IMR-90 (cell line): ENCODE measurements around the gene LRFN2. TPM values are rescaled to one million over a fixed set of nuclear protein-coding genes. Genes with fewer than 3 reads are reported as not detected.

Source experiments
- ATAC-seq: fragments of 200-7000 bp; cut with Tn5 transposase; 2 replicates; pipeline ENCODE4 v1.9.1; 2020; ENCODE audit warnings: low read depth, mild to moderate bottlenecking, moderate library complexity
- BruUV-seq: library from RNA; stranded (reverse); fragments of 400-500 nt; replicated peaks from 2 replicates; lab custom pipeline; 2021; lab: Mats Ljungman, UMichigan
- CTCF ChIA-PET: fragments of 300-600 bp; formaldehyde crosslinking; extraction: SDS; loops from one replicate; lab custom pipeline; 2021; ENCODE audit warnings: antibody characterized with exemption; lab: Yijun Ruan, JAX
- POLR2A ChIA-PET: fragments of 300-600 bp; sonication (Branson Sonifier 250); formaldehyde crosslinking; loops from one replicate; lab custom pipeline; 2022; ENCODE audit warnings: antibody characterized with exemption; ENCODE audit not compliant: unreplicated experiment; lab: Charles Lee
- DNase-seq: peaks from one replicate; pipeline ENCODE4 v3.0.0; 2013
- H2AFZ ChIP-seq: replicated peaks from 2 replicates; pipeline ENCODE3; 2013; ENCODE audit warnings: low read length, mild to moderate bottlenecking; ENCODE audit not compliant: poor library complexity
- H2AK5ac ChIP-seq: 2 replicates; pipeline ENCODE4 v1.6.1; 2013; ENCODE audit warnings: low read depth, low read length, inconsistent platforms
- H2AK9ac ChIP-seq: replicated peaks from 2 replicates; pipeline ENCODE3; 2013; ENCODE audit warnings: mild to moderate bottlenecking, low read depth, low read length, moderate library complexity; ENCODE audit not compliant: poor library complexity
- H2BK120ac ChIP-seq: 2 replicates; pipeline ENCODE4 v1.6.1; 2013; ENCODE audit warnings: low read depth, low read length, inconsistent platforms
- H2BK15ac ChIP-seq: 3 replicates; pipeline ENCODE4 v1.6.1; 2013; ENCODE audit warnings: low read depth, low read length, inconsistent platforms
- H2BK20ac ChIP-seq: 2 replicates; pipeline ENCODE4 v1.6.1; 2013; ENCODE audit warnings: low read depth, mild to moderate bottlenecking, inconsistent platforms, low read length, moderate library complexity
- H2BK5ac ChIP-seq: 2 replicates; pipeline ENCODE4 v1.6.1; 2013; ENCODE audit warnings: mild to moderate bottlenecking, low read depth, low read length, inconsistent platforms; ENCODE audit not compliant: poor library complexity, severe bottlenecking
- H3K14ac ChIP-seq: replicated peaks from 2 replicates; pipeline ENCODE4 v1.6.1; 2013; ENCODE audit warnings: low read depth, low read length, inconsistent platforms
- H3K18ac ChIP-seq: 2 replicates; pipeline ENCODE4 v1.6.1; 2013; ENCODE audit warnings: low read depth, low read length, control low read depth
- H3K23ac ChIP-seq: 2 replicates; pipeline ENCODE4 v1.6.1; 2013; ENCODE audit warnings: low read depth, low read length, inconsistent platforms
- H3K27ac ChIP-seq: 2 replicates; pipeline ENCODE4 v1.5.1; 2013; ENCODE audit warnings: mild to moderate bottlenecking, control low read depth, low read length; ENCODE audit not compliant: insufficient read depth
- H3K27me3 ChIP-seq: 2 replicates; pipeline ENCODE4 v1.6.1; 2013; ENCODE audit warnings: low read length; ENCODE audit not compliant: control insufficient read depth, insufficient read depth
- H3K36me3 ChIP-seq: 2 replicates; pipeline ENCODE4 v1.6.1; 2013; ENCODE audit warnings: low read length, mixed read lengths; ENCODE audit not compliant: control insufficient read depth, insufficient read depth
- H3K4ac ChIP-seq: 2 replicates; pipeline ENCODE4 v1.6.1; 2013; ENCODE audit warnings: low read depth, low read length, inconsistent platforms
- H3K4me1 ChIP-seq: 2 replicates; pipeline ENCODE4 v1.6.1; 2013; ENCODE audit warnings: low read length, mixed read lengths; ENCODE audit not compliant: control insufficient read depth, insufficient read depth
- H3K4me2 ChIP-seq: 2 replicates; pipeline ENCODE4 v1.6.1; 2013; ENCODE audit warnings: low read depth, mild to moderate bottlenecking, control low read depth, low read length, moderate library complexity
- H3K4me3 ChIP-seq: 2 replicates; pipeline ENCODE4 v1.5.1; 2013; ENCODE audit warnings: low read depth, mild to moderate bottlenecking, control low read depth, low read length, moderate library complexity; ENCODE audit not compliant: insufficient read depth
- H3K56ac ChIP-seq: 2 replicates; pipeline ENCODE4 v1.6.1; 2013; ENCODE audit warnings: low read length, inconsistent platforms; ENCODE audit not compliant: insufficient read depth; ENCODE audit errors: extremely low read depth
- H3K79me1 ChIP-seq, 2 experiments: 2 replicates each; pipeline ENCODE4 v1.6.1; 2013; ENCODE audit warnings: low read length in 2 of 2, inconsistent platforms in 1 of 2, low read depth in 1 of 2
- H3K9ac ChIP-seq: 2 replicates; pipeline ENCODE4 v1.6.1; 2013; ENCODE audit warnings: low read depth, low read length, control low read depth
- H3K9me1 ChIP-seq: 2 replicates; pipeline ENCODE4 v1.6.1; 2013; ENCODE audit warnings: low read length, inconsistent platforms; ENCODE audit not compliant: insufficient read depth
- H3K9me3 ChIP-seq: 2 replicates; pipeline ENCODE4 v1.6.1; 2013; ENCODE audit warnings: low read length; ENCODE audit not compliant: control insufficient read depth, insufficient read depth
- H4K20me1 ChIP-seq: 2 replicates; pipeline ENCODE4 v1.6.1; 2013; ENCODE audit warnings: low read length, inconsistent platforms; ENCODE audit not compliant: insufficient read depth
- H4K5ac ChIP-seq: 2 replicates; pipeline ENCODE4 v1.6.1; 2013; ENCODE audit warnings: mild to moderate bottlenecking, low read depth, low read length, control low read depth
- H4K8ac ChIP-seq, 2 experiments: 2 replicates each; pipeline ENCODE4 v1.6.1; 2013; ENCODE audit warnings: low read depth in 2 of 2, low read length in 2 of 2, control low read depth in 1 of 2, inconsistent platforms in 1 of 2
- H4K91ac ChIP-seq: 2 replicates; pipeline ENCODE4 v1.6.1; 2013; ENCODE audit warnings: low read depth, low read length, inconsistent platforms; ENCODE audit not compliant: insufficient read depth
- BHLHE40 ChIP-seq: fragments of 150-350 bp; IDR thresholded peaks from 2 replicates; pipeline ENCODE4 v1.6.1; 2016; ENCODE audit warnings: mild to moderate bottlenecking, low read depth, low read length
- CEBPB ChIP-seq: IDR thresholded peaks from 2 replicates; pipeline ENCODE4 v1.6.1; 2012; ENCODE audit warnings: low read depth, low read length, improper control_type of control experiment
- CHD1 ChIP-seq: IDR thresholded peaks from 2 replicates; pipeline ENCODE4 v1.6.1; 2012; ENCODE audit warnings: low read depth, low read length, improper control_type of control experiment
- CTCF ChIP-seq: conservative IDR thresholded peaks from 2 replicates; pipeline ENCODE4 v1.5.1; 2012; ENCODE audit warnings: mild to moderate bottlenecking, low read depth, low read length, improper control_type of control experiment
- FOS ChIP-seq: fragments of 150-350 bp; IDR thresholded peaks from 2 replicates; pipeline ENCODE4 v1.6.1; 2016; ENCODE audit warnings: low read depth, low read length
- MAFK ChIP-seq: IDR thresholded peaks from 2 replicates; pipeline ENCODE4 v1.6.1; 2012; ENCODE audit warnings: low read depth, low read length, improper control_type of control experiment
- MAZ ChIP-seq: IDR thresholded peaks from 2 replicates; pipeline ENCODE4 v1.6.1; 2012; ENCODE audit warnings: low read depth, mild to moderate bottlenecking, low read length, improper control_type of control experiment, moderate library complexity, borderline replicate concordance
- MXI1 ChIP-seq: IDR thresholded peaks from 2 replicates; pipeline ENCODE4 v1.6.1; 2012; ENCODE audit warnings: low read depth, mild to moderate bottlenecking, low read length, moderate library complexity, borderline replicate concordance
- NFE2L2 ChIP-seq: fragments of 150-350 bp; IDR thresholded peaks from 2 replicates; pipeline ENCODE4 v1.6.1; 2016; ENCODE audit warnings: low read depth, mild to moderate bottlenecking, low read length
- POLR2A ChIP-seq: IDR thresholded peaks from 2 replicates; pipeline ENCODE4 v1.6.1; 2012; ENCODE audit warnings: mild to moderate bottlenecking, low read depth, low read length
- RAD21 ChIP-seq: IDR thresholded peaks from 2 replicates; pipeline ENCODE4 v1.6.1; 2012; ENCODE audit warnings: low read length, improper control_type of control experiment
- RCOR1 ChIP-seq: IDR thresholded peaks from 2 replicates; pipeline ENCODE4 v1.6.1; 2012; ENCODE audit warnings: mild to moderate bottlenecking, low read length, improper control_type of control experiment; ENCODE audit not compliant: insufficient replicate concordance
- RFX5 ChIP-seq: IDR thresholded peaks from 2 replicates; pipeline ENCODE4 v1.8.0; 2012; ENCODE audit warnings: low read depth, mild to moderate bottlenecking, low read length, moderate library complexity
- SMC3 ChIP-seq: fragments of 150-350 bp; IDR thresholded peaks from 2 replicates; pipeline ENCODE4 v1.6.1; 2016; ENCODE audit warnings: low read depth, mild to moderate bottlenecking, antibody characterized with exemption, low read length, moderate library complexity
- WGBS, 2 experiments: methylation state at CpG; one replicate each; pipeline versions ENCODE4 v1.1.5 to v1.1.7; 2013; ENCODE audit warnings: missing lambda C conversion rate in 2 of 2; ENCODE audit not compliant: insufficient read length in 1 of 2; ENCODE audit errors: extremely low coverage in 2 of 2; 5-methylcytosine and 5-hydroxymethylcytosine counted together
- dilution Hi-C: fragments of 300-500 bp; cut with HindIII; formaldehyde crosslinking; loops from one replicate; pipeline ENCODE4 v1.14.3; 2018; ENCODE audit warnings: low sequenced_read_pairs; ENCODE audit not compliant: unreplicated experiment
- in situ Hi-C: fragments of 300-500 bp; cut with MboI; formaldehyde crosslinking; loops from 3 replicates; pipeline ENCODE4 v1.14.3; 2019; ENCODE audit warnings: low sequenced_read_pairs, inconsistent platforms, mixed read lengths
- intact Hi-C: fragments of 100-400 bp; cut with micrococcal nuclease; formaldehyde crosslinking; loops from 2 replicates; pipeline ENCODE4 v1.10.0; 2022
- polyA plus RNA-seq, 3 experiments: library from polyadenylated mRNA; depleted of rRNA; stranded (reverse); fragments of >200 nt; gene quantifications; 2 replicates each; pipeline ENCODE4 v1.2.3, GENCODE V29; 2012; ENCODE audit warnings: low replicate concordance in 1 of 3
- total RNA-seq: library from RNA; depleted of rRNA; stranded (reverse); fragments of >200 nt; gene quantifications from 2 replicates; pipeline ENCODE4 v1.2.3, GENCODE V29; 2012
- TF ChIP-seq, protein P1 (sequence below): fragments of 150-350 bp; IDR thresholded peaks from 2 replicates; pipeline ENCODE4 v1.6.1; 2017; ENCODE audit warnings: mild to moderate bottlenecking, antibody characterized with exemption, low read length, low read depth
- TF ChIP-seq, protein P2 (sequence below): fragments of 150-350 bp; IDR thresholded peaks from 2 replicates; pipeline ENCODE4 v1.6.1; 2016; ENCODE audit warnings: low read depth, mild to moderate bottlenecking, low read length, moderate library complexity, borderline replicate concordance

LRFN2 gene
- total and polyA plus RNA-seq, 2 of the 4 experiments (the other 2 are of a cell fraction): not detected

DNA sequence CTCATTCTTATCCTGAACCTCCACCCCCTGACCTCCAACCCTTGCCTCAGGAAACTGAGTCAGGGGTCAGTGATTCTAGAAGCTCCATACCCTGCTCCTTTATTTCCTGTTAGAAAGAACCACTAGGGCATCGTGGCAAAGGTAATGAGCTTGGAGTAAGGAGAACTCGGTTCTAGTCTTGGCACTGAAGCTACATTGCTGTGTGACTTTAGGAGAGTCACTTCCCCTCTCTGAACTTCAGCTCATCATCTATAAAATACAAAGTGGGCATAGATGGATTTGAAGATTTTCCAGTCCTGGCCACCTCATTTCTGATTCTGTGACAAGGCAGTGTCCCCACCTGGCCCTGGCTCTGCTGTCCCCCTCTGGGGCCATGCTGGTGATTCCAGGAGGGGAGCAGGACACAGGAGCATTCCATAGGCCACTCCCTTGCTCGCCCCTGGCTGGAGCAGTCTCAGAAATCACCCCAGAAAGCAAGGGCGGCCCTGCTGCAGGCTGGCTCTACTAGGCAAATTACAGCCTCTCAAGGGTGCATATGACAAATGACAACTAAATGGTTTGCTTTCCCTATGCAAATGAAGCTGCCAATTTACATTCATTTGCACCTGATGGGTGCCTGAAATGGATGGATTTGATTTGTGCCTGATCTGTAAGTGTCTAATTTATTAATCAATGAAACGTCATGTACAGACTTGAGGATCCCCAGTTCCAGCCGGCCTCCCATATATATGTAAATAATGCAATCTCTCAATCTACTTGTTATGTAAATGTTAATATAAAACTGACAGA, 62.2 kb downstream of the LRFN2 start:
- no peak for ATAC-seq
- intact Hi-C loops: no loop called here
- POLR2A ChIA-PET: no interaction called here

More for the DNA sequence above, 62.2 kb downstream of the LRFN2 start:
- Histone ChIP-seq H3K27me3 (no peaks in the 10 kb centered on the region), H3K79me1 (no peaks in the 10 kb centered on the region), H3K56ac (no peak overlapping the region), H3K4me2 (no peak overlapping the region), H3K18ac (no peak overlapping the region), H3K14ac (no peak overlapping the region), H2BK120ac (no peak overlapping the region), H3K4ac (no peak overlapping the region), H4K91ac (no peak overlapping the region), H4K5ac (no peak overlapping the region), H4K8ac (no peak overlapping the region), H2AK9ac (no peak overlapping the region), H3K4me1 (no peaks in the 10 kb centered on the region), H3K9me1 (no peaks in the 10 kb centered on the region), H2BK20ac (no peak overlapping the region), H4K20me1 (no peaks in the 10 kb centered on the region; the same call in 1 of the 2 replicates), H3K4me3 (no peak overlapping the region), H3K9me3 (no peaks in the 10 kb centered on the region), H2AFZ (no peak overlapping the region), H3K36me3 (no peaks in the 10 kb centered on the region), H3K23ac (no peak overlapping the region), H2BK15ac (no peak overlapping the region), H3K9ac (no peak overlapping the region), H2AK5ac (no peak overlapping the region), H3K27ac (no peak overlapping the region), H2BK5ac (no peak overlapping the region)
- in situ Hi-C loops (no loop called here), dilution Hi-C loops (no loop called here)
- CTCF ChIA-PET: no interaction called here
- DNase-seq: no peak
- TF ChIP-seq SMC3 (no peak), BHLHE40 (no peak), MAZ (no peak), CHD1 (no peak), MAFK (no peak), MXI1 (no peak), POLR2A (no peak), NFE2L2 (no peak), RAD21 (no peak), FOS (no peak), RCOR1 (no peak), CTCF (no peak), CEBPB (no peak), RFX5 (no peak)
- TF ChIP-seq, protein P1, sequence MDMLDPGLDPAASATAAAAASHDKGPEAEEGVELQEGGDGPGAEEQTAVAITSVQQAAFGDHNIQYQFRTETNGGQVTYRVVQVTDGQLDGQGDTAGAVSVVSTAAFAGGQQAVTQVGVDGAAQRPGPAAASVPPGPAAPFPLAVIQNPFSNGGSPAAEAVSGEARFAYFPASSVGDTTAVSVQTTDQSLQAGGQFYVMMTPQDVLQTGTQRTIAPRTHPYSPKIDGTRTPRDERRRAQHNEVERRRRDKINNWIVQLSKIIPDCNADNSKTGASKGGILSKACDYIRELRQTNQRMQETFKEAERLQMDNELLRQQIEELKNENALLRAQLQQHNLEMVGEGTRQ: no peak
- TF ChIP-seq, protein P2, sequence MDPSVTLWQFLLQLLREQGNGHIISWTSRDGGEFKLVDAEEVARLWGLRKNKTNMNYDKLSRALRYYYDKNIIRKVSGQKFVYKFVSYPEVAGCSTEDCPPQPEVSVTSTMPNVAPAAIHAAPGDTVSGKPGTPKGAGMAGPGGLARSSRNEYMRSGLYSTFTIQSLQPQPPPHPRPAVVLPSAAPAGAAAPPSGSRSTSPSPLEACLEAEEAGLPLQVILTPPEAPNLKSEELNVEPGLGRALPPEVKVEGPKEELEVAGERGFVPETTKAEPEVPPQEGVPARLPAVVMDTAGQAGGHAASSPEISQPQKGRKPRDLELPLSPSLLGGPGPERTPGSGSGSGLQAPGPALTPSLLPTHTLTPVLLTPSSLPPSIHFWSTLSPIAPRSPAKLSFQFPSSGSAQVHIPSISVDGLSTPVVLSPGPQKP: no peak
- WGBS, 2 experiments: no CpG with 5 or more reads among the region's 6 CpGs
- BruUV-seq: no TSS peak
